DMS114 treated with DMSO at 0.1 percent for 48 hours (cell line): ENCODE data around the gene TIMM10.
A peak's percentile ranks its signal among the peaks of the same experiment; 100 is the strongest.

ENCODE experiments used
- DNase-seq: peaks from one replicate; lab custom pipeline; 2025; ENCODE audit not compliant: unreplicated experiment; lab: John Stamatoyannopoulos, UW

TIMM10 gene

GRCh38 chr11:57506522-57506921, 24.0 kb downstream of the TIMM10 start:
- no peak for DNase-seq

- DNase-seq, result no peak
These were observed 26.0 kb downstream of the TIMM10 start for GRCh38 chr11:57504511-57504910.

- no peak for DNase-seq
These were observed 27.7 kb downstream of the TIMM10 start for GRCh38 chr11:57502870-57503269.

- DNase-seq, result no peak
These were observed 28.2 kb downstream of the TIMM10 start for GRCh38 chr11:57502376-57502775.

GRCh38 chr11:57501953-57502352, 28.6 kb downstream of the TIMM10 start:
- no peak for DNase-seq

- DNase-seq, result no peak
These were observed 29.6 kb downstream of the TIMM10 start for GRCh38 chr11:57500926-57501325.

- DNase-seq, result no peak
These were observed 30.0 kb downstream of the TIMM10 start for GRCh38 chr11:57500515-57500914.

GRCh38 chr11:57499983-57500461, 30.5 kb downstream of the TIMM10 start:
- DNase-seq, result no peak

GRCh38 chr11:57499413-57499982, 31.1 kb downstream of the TIMM10 start:
- peak; percentile 54 for DNase-seq

GRCh38 chr11:57498540-57498939, 32.0 kb downstream of the TIMM10 start:
- DNase-seq, result no peak

GRCh38 chr11:57497303-57498247, 33.0 kb downstream of the TIMM10 start:
- DNase-seq, result no peak

- no peak for DNase-seq
These were observed 34.3 kb downstream of the TIMM10 start for GRCh38 chr11:57496109-57496820.

- DNase-seq, result no peak
These were observed 36.7 kb downstream of the TIMM10 start for GRCh38 chr11:57493507-57494503.

GRCh38 chr11:57491371-57492061, 39.0 kb downstream of the TIMM10 start:
- DNase-seq, result no peak

GRCh38 chr11:57490456-57491248, 39.9 kb downstream of the TIMM10 start:
- DNase-seq, result no peak

GRCh38 chr11:57487920-57488659, 42.5 kb downstream of the TIMM10 start:
- DNase-seq, result no peak

GRCh38 chr11:57487021-57487778, 43.4 kb downstream of the TIMM10 start:
- DNase-seq, result no peak
